ENCODE measurements around the gene FITM2.
"Not testable (repeated sequence)": the region's sequence is repeated elsewhere in the genome, so short reads cannot be mapped to it uniquely, and the experiment has no call there.

The FITM2 gene

GRCh38 chr20:44310664-44311639 lies at the start of gene FITM2:
FITM2 (minus strand) TSS chr20:44311202; CDS start chr20:44311148, 54 bp downstream.
- peak; percentile 99 for DNase-seq

- no peak for DNase-seq
Observed at GRCh38 chr20:44360221-44360620, 49.2 kb upstream of the FITM2 start.

- DNase-seq = no peak
Observed at GRCh38 chr20:44358776-44359175, 47.8 kb upstream of the FITM2 start.

- DNase-seq = no peak
Observed at GRCh38 chr20:44357555-44358125, 46.6 kb upstream of the FITM2 start.

GRCh38 chr20:44357020-44357419 lies 46.0 kb upstream of the FITM2 start:
- no peak for DNase-seq

GRCh38 chr20:44356353-44356723 lies 45.3 kb upstream of the FITM2 start:
- no peak for DNase-seq

- no peak for DNase-seq
Observed at GRCh38 chr20:44355498-44356352, 44.7 kb upstream of the FITM2 start, which contains the start of gene HNF4A. HNF4A (plus strand) TSS chr20:44355699; CDS start chr20:44355805, 106 bp downstream.

GRCh38 chr20:44354979-44355497 lies 44.0 kb upstream of the FITM2 start:
- DNase-seq = no peak

GRCh38 chr20:44350567-44350966 lies 39.6 kb upstream of the FITM2 start:
- no peak for DNase-seq

GRCh38 chr20:44349349-44349748 lies 38.3 kb upstream of the FITM2 start:
- no peak for DNase-seq

- no peak for DNase-seq
Observed at GRCh38 chr20:44348168-44348659, 37.2 kb upstream of the FITM2 start.

- not testable (repeated sequence) for DNase-seq
Observed at GRCh38 chr20:44345941-44346340, 34.9 kb upstream of the FITM2 start.

- no peak for DNase-seq
Observed at GRCh38 chr20:44345147-44345546, 34.1 kb upstream of the FITM2 start.

GRCh38 chr20:44344723-44345122 lies 33.7 kb upstream of the FITM2 start:
- no peak for DNase-seq

- DNase-seq = no peak
Observed at GRCh38 chr20:44343162-44343675, 32.2 kb upstream of the FITM2 start.

GRCh38 chr20:44342248-44342647 lies 31.2 kb upstream of the FITM2 start:
- no peak for DNase-seq

- no peak for DNase-seq
Observed at GRCh38 chr20:44336725-44337380, 25.9 kb upstream of the FITM2 start, which contains the start of gene R3HDML. R3HDML (plus strand) TSS chr20:44337043; CDS start chr20:44337158, 115 bp downstream.

- DNase-seq = no peak
Observed at GRCh38 chr20:44336086-44336485, 25.1 kb upstream of the FITM2 start.

- no peak for DNase-seq
Observed at GRCh38 chr20:44335675-44336074, 24.7 kb upstream of the FITM2 start.

GRCh38 chr20:44334709-44335108 lies 23.7 kb upstream of the FITM2 start:
- no peak for DNase-seq

GRCh38 chr20:44334306-44334705 lies 23.3 kb upstream of the FITM2 start:
- no peak for DNase-seq

GRCh38 chr20:44331201-44331600 lies 20.2 kb upstream of the FITM2 start:
- DNase-seq = no peak
